WTC11 (cell line): Measurements from ENCODE around the gene TASP1.

ENCODE experiments used
- CTCF ChIP-seq: fragments of 200-600 bp; IDR thresholded peaks from 2 replicates; pipeline ENCODE4 v1.8.0; 2022; ENCODE audit warnings: antibody characterized with exemption
- RELA ChIP-seq: sonication (generic); formaldehyde crosslinking; IDR thresholded peaks from 2 replicates; pipeline ENCODE4 v1.8.1; 2022; ENCODE audit warnings: missing genetic modification reagents, mild to moderate bottlenecking, borderline replicate concordance
- TEAD4 ChIP-seq: sonication (generic); formaldehyde crosslinking; IDR thresholded peaks from 2 replicates; pipeline ENCODE4 v1.8.0; 2022; ENCODE audit warnings: mild to moderate bottlenecking, missing genetic modification reagents
- TF ChIP-seq, protein P1 (sequence below): sonication (generic); formaldehyde crosslinking; IDR thresholded peaks from 2 replicates; pipeline ENCODE4 v1.8.0; 2022; ENCODE audit warnings: mild to moderate bottlenecking, missing genetic modification reagents

DNA sequence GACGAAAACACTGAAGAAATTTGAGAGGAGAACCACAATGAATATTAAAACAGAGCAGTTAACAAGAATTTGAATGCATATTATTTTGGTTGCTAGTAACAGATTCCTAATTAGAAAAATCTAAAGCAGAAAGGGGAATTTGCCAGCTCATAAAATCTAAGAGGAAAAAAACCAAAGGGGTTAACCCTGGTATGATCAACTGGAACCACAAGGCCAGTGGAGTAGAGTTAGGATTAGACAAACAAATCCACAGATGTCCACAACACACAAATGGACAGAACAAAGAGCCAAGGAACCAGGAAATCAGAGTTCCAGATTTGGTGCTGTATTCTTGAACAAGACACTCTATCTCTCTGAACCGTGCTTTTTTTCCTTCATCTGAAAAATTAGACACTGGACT is 195.0 kb downstream of the TASP1 start:
- TF ChIP-seq TEAD4 (CRISPR knock-in tag) (no peak), CTCF (no peak), RELA (no peak)
- TF ChIP-seq, protein P1, sequence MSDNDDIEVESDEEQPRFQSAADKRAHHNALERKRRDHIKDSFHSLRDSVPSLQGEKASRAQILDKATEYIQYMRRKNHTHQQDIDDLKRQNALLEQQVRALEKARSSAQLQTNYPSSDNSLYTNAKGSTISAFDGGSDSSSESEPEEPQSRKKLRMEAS: no peak
